GM21717 (cell line): ENCODE measurements around the gene THSD8.

Source experiments
- ATAC-seq: cut with Tn5 transposase; IDR thresholded peaks from one replicate; pipeline ENCODE4 v1.9.1; 2021; ENCODE audit warnings: mild to moderate bottlenecking, moderate library complexity; ENCODE audit not compliant: unreplicated experiment

Gene THSD8

DNA sequence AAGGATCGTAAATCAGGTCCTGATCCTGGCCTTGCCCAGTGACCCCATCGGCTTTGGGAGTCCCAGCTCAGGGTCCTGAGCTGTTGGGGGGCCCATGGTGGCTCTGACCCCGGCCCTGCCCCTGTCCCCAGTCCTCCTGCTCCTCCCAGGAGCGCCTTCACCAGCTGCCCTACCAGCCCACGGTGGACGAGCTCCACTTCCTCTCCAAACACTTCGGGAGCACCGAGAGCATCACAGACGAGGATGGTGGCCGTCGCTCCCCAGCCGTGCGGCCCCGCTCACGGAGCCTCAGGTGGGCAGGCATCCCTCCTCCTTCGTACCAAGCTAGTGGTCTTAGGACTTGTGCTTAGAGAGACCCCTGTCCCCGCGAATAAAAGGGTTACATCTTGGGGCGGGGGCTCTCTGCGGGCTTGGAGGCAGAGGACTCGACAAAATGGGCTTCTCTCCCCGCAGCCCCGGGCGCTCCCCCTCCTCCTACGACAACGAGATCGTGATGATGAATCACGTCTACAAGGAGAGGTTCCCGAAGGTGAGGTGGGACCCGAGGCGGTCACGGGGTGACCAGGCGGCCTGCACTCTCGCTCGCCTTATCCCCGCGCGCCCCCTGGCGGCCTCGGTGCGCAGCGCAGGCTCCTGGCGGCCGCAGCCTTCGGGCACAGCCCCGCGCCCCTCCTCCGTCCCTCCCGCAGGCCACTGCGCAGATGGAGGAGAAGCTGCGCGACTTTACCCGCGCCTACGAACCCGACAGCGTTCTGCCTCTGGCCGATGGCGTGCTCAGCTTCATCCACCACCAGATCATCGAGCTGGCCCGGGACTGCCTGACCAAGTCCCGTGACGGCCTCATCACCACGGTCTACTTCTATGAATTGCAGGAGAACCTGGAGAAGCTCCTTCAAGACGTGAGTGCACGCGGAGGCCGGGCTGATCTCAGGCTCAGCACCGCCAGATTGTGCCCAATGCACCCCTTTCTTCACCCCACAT is 45.6 kb downstream of the THSD8 start:
- no peak for ATAC-seq
